Lower lobe of right lung (tissue), 2 donors: ENCODE results near the gene BSN. TPM values are rescaled to one million over a fixed set of nuclear protein-coding genes. Genes with fewer than 3 reads are reported as not detected.

Source experiments
- ATAC-seq, 2 donors: fragments of 200-7000 bp; cut with Tn5 transposase; one replicate each; pipeline ENCODE4 v1.9.1; 2020 to 2022; ENCODE audit warnings: mild to moderate bottlenecking in 2 of 2, moderate library complexity in 2 of 2
- DNase-seq: peaks from one replicate; pipeline ENCODE4 v3.0.0-alpha.2; 2020
- H3K27ac ChIP-seq: fragments of 200-600 bp; one replicate; pipeline ENCODE4 v1.8.0; 2022
- H3K27me3 ChIP-seq: fragments of 200-600 bp; one replicate; pipeline ENCODE4 v1.8.0; 2022; ENCODE audit warnings: low read depth
- H3K36me3 ChIP-seq: fragments of 200-600 bp; one replicate; pipeline ENCODE4 v1.8.0; 2022; ENCODE audit warnings: mild to moderate bottlenecking
- H3K4me1 ChIP-seq: fragments of 200-600 bp; one replicate; pipeline ENCODE4 v1.8.0; 2022
- H3K4me3 ChIP-seq: fragments of 200-600 bp; one replicate; pipeline ENCODE4 v1.8.0; 2022; ENCODE audit warnings: mild to moderate bottlenecking
- H3K9me3 ChIP-seq: fragments of 200-600 bp; one replicate; pipeline ENCODE4 v1.8.0; 2022
- CTCF ChIP-seq: fragments of 200-600 bp; IDR thresholded peaks from one replicate; pipeline ENCODE4 v1.8.0; 2022; ENCODE audit warnings: antibody characterized with exemption, mild to moderate bottlenecking
- intact Hi-C: fragments of 100-400 bp; cut with DNase I; formaldehyde crosslinking; loops from one replicate; pipeline ENCODE4 v1.11.0; 2022
- total RNA-seq: library from RNA; stranded (reverse); fragmentation: NEBNext Ultra II Directional; extraction: Animal tissue kit (Norgen Biotek cat#: 25700); gene quantifications from one replicate; pipeline ENCODE4 v1.2.1, GENCODE V29; 2021
- donor health status: DM: no; HTN: yes; CAD: no; lungs with severe emphysema.

The BSN gene
- total RNA-seq, 1 donor from 2014 or later, result 0.35 TPM

GRCh38 chr3:49519916-49520385 is 34.3 kb upstream of the BSN start:
- DNase-seq, result no peak
- peak; percentile 24 to 57 for ATAC-seq
- Histone ChIP-seq H3K9me3 (no peaks in the 10 kb centered on the region), H3K4me1 (peaks cover 31% of the 10 kb centered on the region), H3K4me3 (no peak overlapping the region), H3K27ac (no peak overlapping the region), H3K36me3 (peaks cover 41% of the 10 kb centered on the region), H3K27me3 (no peaks in the 10 kb centered on the region)
- intact Hi-C loops, result no loop called here
- no peak for TF ChIP-seq CTCF

GRCh38 chr3:49523756-49524747 is 30.2 kb upstream of the BSN start:
- Histone ChIP-seq H3K4me3 (no peak overlapping the region), H3K9me3 (no peaks in the 10 kb centered on the region), H3K27me3 (no peaks in the 10 kb centered on the region), H3K4me1 (peaks cover 28% of the 10 kb centered on the region), H3K36me3 (peaks cover 12% of the 10 kb centered on the region), H3K27ac (no peak overlapping the region)
- TF ChIP-seq CTCF, result no peak
- intact Hi-C loops, result no loop called here
- DNase-seq (no peak), ATAC-seq (peak; percentile 40 to 54)

- TF ChIP-seq CTCF, result no peak
- H3K4me1 ChIP-seq, result peaks cover 2% of the 10 kb centered on the region
- ATAC-seq (no peak), DNase-seq (no peak)
- H3K36me3 ChIP-seq, result peaks cover 43% of the 10 kb centered on the region
- no peaks in the 10 kb centered on the region for H3K27me3 ChIP-seq
- H3K9me3 ChIP-seq, result no peaks in the 10 kb centered on the region
- H3K4me3 ChIP-seq, result no peak overlapping the region
- no peak overlapping the region for H3K27ac ChIP-seq
- intact Hi-C loops, result no loop called here
These were observed 24.7 kb upstream of the BSN start for GRCh38 chr3:49529567-49529966.

- peak; percentile 62 to 75 for ATAC-seq
- H3K4me3 ChIP-seq, result no peak overlapping the region
These were observed 24.0 kb upstream of the BSN start for GRCh38 chr3:49530231-49530630.

GRCh38 chr3:49530701-49531100 is 23.6 kb upstream of the BSN start:
- TF ChIP-seq CTCF, result no peak
- H3K27ac ChIP-seq, result peak overlapping the region; percentile 36

More at GRCh38 chr3:49530231-49530630, 24.0 kb upstream of the BSN start:
- no peak for TF ChIP-seq CTCF
- intact Hi-C loops, result no loop called here
- H3K4me1 ChIP-seq, result no peaks in the 10 kb centered on the region
- DNase-seq, result no peak
- H3K9me3 ChIP-seq, result no peaks in the 10 kb centered on the region
- peak overlapping the region; percentile 36 for H3K27ac ChIP-seq
- H3K27me3 ChIP-seq, result no peaks in the 10 kb centered on the region
- peaks cover 43% of the 10 kb centered on the region for H3K36me3 ChIP-seq

More at GRCh38 chr3:49530701-49531100, 23.6 kb upstream of the BSN start:
- DNase-seq, result no peak
- H3K36me3 ChIP-seq, result peaks cover 43% of the 10 kb centered on the region
- H3K27me3 ChIP-seq, result no peaks in the 10 kb centered on the region
- no peaks in the 10 kb centered on the region for H3K4me1 ChIP-seq
- H3K4me3 ChIP-seq, result no peak overlapping the region
- ATAC-seq, result no peak
- H3K9me3 ChIP-seq, result no peaks in the 10 kb centered on the region
- intact Hi-C loops, result no loop called here
